CD4-positive, CD25-positive, alpha-beta regulatory T cell (primary cell): ENCODE data around the gene TRIM8. TPM values are rescaled to one million over a fixed set of nuclear protein-coding genes. Genes with fewer than 3 reads are reported as not detected.

Source experiments
- ATAC-seq, 2 donors: fragments of 150-1000 bp; cut with Tn5 transposase; one replicate each; pipeline ENCODE4 v1.10.0; 2021; ENCODE audit warnings: low read depth in 2 of 2, moderate number of reproducible peaks in 2 of 2, moderate library complexity in 1 of 2
- DNase-seq, 3 donors: peaks; one replicate each; pipeline versions ENCODE4 v3.0.0 to v3.0.0-alpha.2; 2012 to 2022; ENCODE audit warnings: mixed read lengths in 1 of 3
- H3K27ac ChIP-seq: one replicate; pipeline ENCODE4 v1.7.0; 2013; ENCODE audit warnings: mild to moderate bottlenecking, low read length; ENCODE audit not compliant: insufficient read depth, poor library complexity, severe bottlenecking
- H3K27me3 ChIP-seq: one replicate; pipeline ENCODE4 v1.7.0; 2013; ENCODE audit warnings: low read length; ENCODE audit not compliant: control insufficient read depth, insufficient read depth
- H3K36me3 ChIP-seq: one replicate; pipeline ENCODE4 v1.7.0; 2013; ENCODE audit warnings: mild to moderate bottlenecking, low read length, moderate library complexity; ENCODE audit not compliant: control insufficient read depth, insufficient read depth
- H3K4me1 ChIP-seq: 2 replicates; pipeline ENCODE4 v1.7.0; 2013; ENCODE audit warnings: mild to moderate bottlenecking, low read length; ENCODE audit not compliant: insufficient read depth, control insufficient read depth, poor library complexity, severe bottlenecking
- H3K4me3 ChIP-seq: one replicate; pipeline ENCODE4 v1.7.0; 2013; ENCODE audit warnings: low read depth, mild to moderate bottlenecking, low read length, moderate library complexity
- H3K9me3 ChIP-seq, 2 experiments: 1 replicate in 1 of 2; 2 replicates in 1 of 2; pipeline ENCODE4 v1.7.0; 2013; ENCODE audit warnings: low read length in 2 of 2, mild to moderate bottlenecking in 1 of 2, moderate library complexity in 1 of 2; ENCODE audit not compliant: control insufficient read depth in 2 of 2
- H3K27ac Mint-ChIP-seq, 3 donors: one replicate each; pipeline ENCODE4 v1.8.0; 2020 to 2022; ENCODE audit warnings: mild to moderate bottlenecking in 3 of 3, mixed read lengths in 3 of 3, moderate library complexity in 2 of 3
- H3K27me3 Mint-ChIP-seq: one replicate; pipeline ENCODE4 v1.8.0; 2022; ENCODE audit warnings: mild to moderate bottlenecking, mixed read lengths
- H3K36me3 Mint-ChIP-seq: one replicate; pipeline ENCODE4 v1.8.0; 2020; ENCODE audit warnings: mixed read lengths
- H3K4me1 Mint-ChIP-seq, 4 donors: one replicate each; pipeline ENCODE4 v1.8.0; 2020 to 2022; ENCODE audit warnings: mixed read lengths in 4 of 4, mild to moderate bottlenecking in 1 of 4
- H3K4me3 Mint-ChIP-seq, 4 donors: one replicate each; pipeline ENCODE4 v1.8.0; 2020 to 2022; ENCODE audit warnings: mild to moderate bottlenecking in 4 of 4, mixed read lengths in 4 of 4, moderate library complexity in 3 of 4
- H3K9me3 Mint-ChIP-seq, 7 donors: one replicate each; pipeline ENCODE4 v1.8.0; 2020 to 2022; ENCODE audit warnings: mixed read lengths in 7 of 7, mild to moderate bottlenecking in 3 of 7, moderate library complexity in 2 of 7
- polyA plus RNA-seq, 4 donors: library from polyadenylated mRNA; unstranded; fragments of 300-500 nt; fragmentation: Illumina TruSeq; gene quantifications; one replicate each; pipeline ENCODE4 v1.2.3, GENCODE V29; 2021
- total RNA-seq: library from RNA; stranded (reverse); gene quantifications from one replicate; pipeline ENCODE4 v1.2.3, GENCODE V29; 2022

TRIM8 gene
- total and polyA plus RNA-seq, 5 donors from 2014 or later = 30.2 to 73.4 (median 36.8) TPM

DNA sequence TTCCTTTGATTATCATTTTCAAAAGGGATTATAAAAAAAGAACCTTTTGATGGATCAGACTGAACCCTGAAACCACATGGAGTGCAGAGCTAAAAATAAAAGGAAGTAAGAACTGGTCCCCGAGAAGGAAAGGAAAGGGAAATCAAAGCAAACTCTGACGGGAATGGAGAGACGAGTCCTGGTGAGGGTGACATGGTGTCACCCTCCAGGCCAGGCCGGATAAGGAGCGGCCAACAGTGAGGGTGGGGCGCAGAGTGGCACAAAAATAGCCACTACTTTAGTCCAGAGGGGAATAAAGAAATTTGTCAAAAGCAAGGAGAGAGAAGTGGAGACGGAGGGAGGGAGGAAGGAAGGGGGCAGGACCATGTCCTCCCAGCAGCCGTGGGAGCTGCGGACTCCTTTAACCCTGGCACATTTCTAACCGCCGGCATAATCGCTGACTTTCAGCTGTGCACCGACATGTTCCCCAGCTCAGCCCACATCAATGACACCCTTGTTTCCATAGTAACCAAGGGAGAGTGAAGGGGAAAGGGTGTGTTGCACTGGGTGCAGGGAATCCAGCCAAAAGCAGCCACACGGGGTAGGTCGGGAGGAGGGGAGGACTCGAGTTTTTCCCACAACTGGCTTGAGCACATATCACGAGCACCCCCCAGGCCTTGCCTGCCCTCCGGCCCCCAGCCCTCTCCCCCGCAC lies 29.7 kb downstream of the TRIM8 start:
- Mint-ChIP-seq H3K4me1 (peaks cover 8 to 48% (median 22%) of the 10 kb centered on the region in 4 donors), H3K27me3 (no peaks in the 10 kb centered on the region), H3K27ac (peak overlapping the region; percentile 86 to 92 (median 88)), H3K36me3 (no peaks in the 10 kb centered on the region), H3K9me3 (no peaks in the 10 kb centered on the region), H3K4me3 (peak overlapping the region; percentile 82 to 90 (median 87))
- Histone ChIP-seq H3K4me3 (peak overlapping the region; percentile 75), H3K36me3 (no peaks in the 10 kb centered on the region), H3K27ac (peak overlapping the region; percentile 78), H3K4me1 (peaks cover 44% of the 10 kb centered on the region), H3K9me3 (no peaks in the 10 kb centered on the region), H3K27me3 (no peaks in the 10 kb centered on the region)
- ATAC-seq (peak; percentile 91 to 95), DNase-seq (peak; percentile 64 to 89 (median 84))

DNA sequence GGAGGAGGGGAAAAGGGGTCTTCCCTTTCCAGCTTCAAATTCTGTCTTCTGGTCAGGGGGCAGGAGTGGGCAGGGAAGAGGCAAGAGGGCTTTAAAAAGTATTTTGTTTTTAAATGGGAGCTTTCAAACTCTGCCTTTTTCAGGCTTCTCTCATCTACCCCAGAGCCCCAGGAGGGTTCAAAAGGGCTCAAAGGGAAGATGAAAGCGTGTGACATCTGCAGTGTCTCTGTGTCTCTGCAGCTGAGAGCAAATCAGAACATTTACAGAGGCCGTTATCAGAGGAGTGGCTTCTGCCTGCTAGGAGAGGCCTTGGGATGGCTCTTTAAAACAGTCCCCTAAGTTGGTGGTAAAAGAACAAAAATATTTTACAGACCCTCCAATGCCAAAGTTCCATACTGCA lies 30.3 kb downstream of the TRIM8 start:
- H3K4me1 Mint-ChIP-seq = peaks cover 8 to 49% (median 22%) of the 10 kb centered on the region in 4 donors
- no peaks in the 10 kb centered on the region for H3K36me3 Mint-ChIP-seq
- H3K27me3 Mint-ChIP-seq = no peaks in the 10 kb centered on the region
- Histone ChIP-seq H3K4me1 (peaks cover 41% of the 10 kb centered on the region), H3K9me3 (no peaks in the 10 kb centered on the region), H3K27ac (peak overlapping the region; percentile 78), H3K27me3 (no peaks in the 10 kb centered on the region), H3K4me3 (peak overlapping the region; percentile 75), H3K36me3 (no peaks in the 10 kb centered on the region)
- peak overlapping the region; percentile 82 to 90 (median 87) for H3K4me3 Mint-ChIP-seq
- peak overlapping the region in 2 of 3 donors; percentile 88 to 92 for H3K27ac Mint-ChIP-seq
- no peaks in the 10 kb centered on the region for H3K9me3 Mint-ChIP-seq
- ATAC-seq (peak; percentile 30 to 35), DNase-seq (peak in 1 of 3 donors; percentile 60)

DNA sequence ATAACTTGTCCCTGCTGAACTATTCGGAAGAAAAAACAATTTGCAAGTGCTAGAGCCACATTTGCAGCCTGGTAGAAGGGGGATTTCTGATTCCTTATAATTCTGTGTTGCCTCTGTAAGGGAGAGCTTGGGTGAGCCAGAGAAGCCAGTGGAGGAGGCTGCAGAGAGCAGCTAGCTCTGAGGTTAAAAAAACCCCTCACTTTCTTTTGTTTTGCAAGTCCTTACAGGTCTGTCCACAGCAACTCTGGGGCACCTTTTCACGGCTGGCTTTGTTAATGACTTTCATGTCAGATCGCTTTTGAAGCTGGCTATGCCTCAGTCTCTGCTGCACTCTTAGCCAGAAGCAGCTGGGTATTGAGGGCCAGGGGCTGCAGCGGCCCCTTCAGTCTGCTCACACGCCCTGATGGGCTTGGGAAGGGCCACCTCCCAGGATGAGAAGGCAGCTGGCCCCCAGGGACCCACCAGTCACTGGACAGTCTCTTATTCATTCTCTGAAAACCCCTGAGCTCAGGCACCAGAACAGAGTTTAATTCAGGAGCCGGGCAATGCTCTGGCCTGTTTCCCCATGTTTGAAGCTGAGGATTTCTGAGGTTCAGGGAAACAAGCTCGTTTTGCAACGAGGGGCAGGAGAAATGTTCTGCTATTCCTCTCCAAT lies 30.9 kb downstream of the TRIM8 start:
- Histone ChIP-seq H3K36me3 (no peaks in the 10 kb centered on the region), H3K27ac (peak overlapping the region; percentile 78), H3K27me3 (no peaks in the 10 kb centered on the region), H3K4me3 (peak overlapping the region; percentile 75), H3K9me3 (no peaks in the 10 kb centered on the region), H3K4me1 (peaks cover 38% of the 10 kb centered on the region)
- DNase-seq (no peak), ATAC-seq (no peak)
- Mint-ChIP-seq H3K36me3 (no peaks in the 10 kb centered on the region), H3K4me3 (peak overlapping the region; percentile 82 to 90 (median 87)), H3K27me3 (no peaks in the 10 kb centered on the region), H3K9me3 (no peaks in the 10 kb centered on the region), H3K27ac (peak overlapping the region; percentile 56 to 92 (median 88)), H3K4me1 (peaks cover 8 to 47% (median 22%) of the 10 kb centered on the region in 4 donors)

DNA sequence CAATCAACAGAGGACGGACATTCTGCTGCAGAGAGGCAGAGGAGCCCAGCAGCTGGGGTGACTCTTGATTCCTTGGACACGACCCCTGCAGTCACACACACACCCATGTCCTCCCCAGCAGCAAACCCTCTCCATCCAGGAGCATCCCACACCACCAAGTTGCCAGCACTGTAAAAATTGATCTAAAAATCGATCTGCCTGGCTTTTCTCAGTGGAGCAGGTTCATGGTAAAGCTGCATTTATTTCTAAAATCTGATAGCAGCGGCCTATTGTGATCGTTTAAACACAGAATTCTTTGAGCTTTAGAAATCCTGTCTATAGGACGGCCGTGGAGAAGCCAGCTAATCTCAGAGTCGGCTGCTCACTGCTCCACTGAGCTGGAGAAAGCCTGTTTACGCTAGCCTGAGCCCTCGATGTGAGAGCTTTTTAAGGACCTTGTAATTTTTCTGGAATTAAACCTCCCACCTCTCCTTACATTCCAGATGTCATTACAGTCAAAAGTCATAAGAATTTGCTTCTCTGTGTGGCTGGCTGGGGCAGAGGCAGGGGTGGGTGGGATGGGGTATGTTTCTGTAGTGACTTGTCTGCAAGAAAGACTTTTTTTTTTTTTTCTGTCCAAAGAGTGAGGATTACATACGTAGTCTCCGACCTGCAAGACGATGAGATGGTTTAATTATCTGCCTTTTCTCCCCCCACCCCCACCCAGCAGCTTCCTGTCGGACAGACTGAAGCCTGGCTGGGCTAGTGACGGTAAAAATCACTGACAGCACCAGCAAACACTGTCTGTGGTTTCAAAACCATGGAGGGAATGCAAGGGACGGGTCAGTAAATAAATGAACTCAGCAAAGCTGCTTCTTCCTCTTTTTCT lies 31.6 kb downstream of the TRIM8 start:
- H3K27me3 Mint-ChIP-seq = no peaks in the 10 kb centered on the region
- peak overlapping the region in 2 of 3 donors; percentile 88 to 92 for H3K27ac Mint-ChIP-seq
- H3K4me3 Mint-ChIP-seq = peak overlapping the region in 3 of 4 donors; percentile 46 to 86 (median 52)
- no peaks in the 10 kb centered on the region for H3K36me3 ChIP-seq
- no peaks in the 10 kb centered on the region for H3K27me3 ChIP-seq
- no peaks in the 10 kb centered on the region for H3K9me3 Mint-ChIP-seq
- DNase-seq (peak in 1 of 3 donors; percentile 42), ATAC-seq (no peak)
- no peaks in the 10 kb centered on the region for H3K36me3 Mint-ChIP-seq
- H3K4me3 ChIP-seq = peak overlapping the region; percentile 13
- H3K9me3 ChIP-seq = no peaks in the 10 kb centered on the region
- H3K4me1 Mint-ChIP-seq = peaks cover 8 to 47% (median 22%) of the 10 kb centered on the region in 4 donors
- peak overlapping the region; percentile 41 for H3K27ac ChIP-seq
- peaks cover 38% of the 10 kb centered on the region for H3K4me1 ChIP-seq

DNA sequence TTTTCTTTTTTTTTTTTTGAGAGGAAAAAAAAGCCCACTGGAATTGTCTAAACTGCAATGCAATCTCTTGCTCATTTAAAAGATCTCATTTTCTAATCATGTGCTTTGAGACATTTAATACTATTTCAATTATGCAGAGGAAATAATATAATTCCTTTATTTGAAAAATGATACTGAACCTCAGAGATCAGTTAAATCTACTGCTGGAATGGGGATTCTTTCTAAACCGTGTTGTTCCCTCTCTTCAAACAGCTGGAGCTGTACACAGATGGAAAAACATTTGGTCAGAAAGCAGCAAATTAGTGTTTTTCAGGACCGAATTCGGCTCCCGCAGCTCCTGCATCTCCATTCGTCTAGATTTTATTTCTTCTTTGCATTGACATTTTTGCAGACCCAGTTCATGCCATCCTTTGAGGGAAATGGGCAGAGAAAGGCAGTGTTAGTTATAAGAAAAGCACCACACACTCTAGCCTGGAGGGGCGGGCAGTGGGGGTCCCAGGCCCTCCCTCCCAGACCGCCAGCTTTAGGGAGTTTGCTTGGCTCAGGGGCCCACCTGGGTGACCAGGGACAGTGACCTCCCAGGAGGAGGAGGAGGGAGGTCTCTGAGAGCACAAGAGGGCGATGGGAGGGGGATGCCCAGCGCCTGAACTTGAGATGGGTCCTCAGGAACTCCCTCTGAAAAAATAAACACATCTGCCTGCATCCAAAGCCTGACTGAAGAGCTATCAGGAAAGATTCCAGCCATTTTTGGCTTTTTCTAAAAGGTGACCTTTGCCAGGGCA lies 32.4 kb downstream of the TRIM8 start:
- peaks cover 38% of the 10 kb centered on the region for H3K4me1 ChIP-seq
- H3K4me1 Mint-ChIP-seq = peaks cover 8 to 47% (median 22%) of the 10 kb centered on the region in 4 donors
- H3K9me3 ChIP-seq = no peaks in the 10 kb centered on the region
- H3K36me3 Mint-ChIP-seq = no peaks in the 10 kb centered on the region
- DNase-seq (no peak), ATAC-seq (no peak)
- peak overlapping the region in 2 of 3 donors; percentile 11 to 88 for H3K27ac Mint-ChIP-seq
- no peaks in the 10 kb centered on the region for H3K36me3 ChIP-seq
- H3K9me3 Mint-ChIP-seq = no peaks in the 10 kb centered on the region
- peak overlapping the region in 2 of 4 donors; percentile 21 to 28 for H3K4me3 Mint-ChIP-seq
- H3K4me3 ChIP-seq = no peak overlapping the region
- H3K27me3 Mint-ChIP-seq = no peaks in the 10 kb centered on the region
- H3K27ac ChIP-seq = no peak overlapping the region
- no peaks in the 10 kb centered on the region for H3K27me3 ChIP-seq

DNA sequence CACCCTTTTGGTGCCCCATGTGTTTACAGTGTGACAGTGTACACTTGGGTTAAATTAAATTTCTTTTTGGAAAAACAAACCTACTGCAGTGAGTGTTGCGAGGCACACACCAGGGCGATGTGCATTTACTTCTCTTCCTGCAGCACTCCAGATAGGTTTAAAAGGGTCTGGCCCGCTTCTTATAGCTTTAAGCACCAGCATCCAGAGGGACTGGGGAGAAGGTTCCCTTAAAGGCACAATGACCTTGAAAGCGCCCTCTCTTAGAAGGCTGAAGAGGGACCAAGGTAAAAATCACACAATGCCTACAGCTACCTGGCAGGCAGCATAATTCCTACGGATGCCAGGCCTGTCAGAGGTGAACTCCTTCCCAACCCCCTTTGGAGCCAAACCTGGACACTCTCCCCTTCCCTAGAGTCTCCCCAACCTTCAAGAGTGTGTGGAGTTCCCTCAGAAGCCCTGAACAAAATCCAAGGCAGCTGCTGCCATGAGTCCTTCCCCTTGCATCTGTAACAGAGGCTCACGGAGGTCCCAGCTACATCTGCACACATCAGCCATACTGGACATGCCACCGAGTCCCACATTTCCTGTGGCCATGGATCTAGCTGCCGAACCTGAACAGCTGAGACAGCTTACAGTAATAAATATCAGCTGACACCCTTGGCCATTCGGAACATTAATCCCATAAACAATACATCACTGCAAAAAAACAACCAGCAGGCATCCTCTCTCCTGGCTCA lies 33.2 kb downstream of the TRIM8 start:
- Histone ChIP-seq H3K4me1 (peaks cover 38% of the 10 kb centered on the region), H3K4me3 (no peak overlapping the region), H3K27ac (no peak overlapping the region), H3K36me3 (no peaks in the 10 kb centered on the region), H3K27me3 (no peaks in the 10 kb centered on the region), H3K9me3 (no peaks in the 10 kb centered on the region)
- Mint-ChIP-seq H3K36me3 (no peaks in the 10 kb centered on the region), H3K9me3 (no peaks in the 10 kb centered on the region), H3K27ac (peak overlapping the region in 2 of 3 donors; percentile 11 to 80), H3K27me3 (no peaks in the 10 kb centered on the region), H3K4me1 (peaks cover 8 to 51% (median 22%) of the 10 kb centered on the region in 4 donors), H3K4me3 (no peak overlapping the region)
- DNase-seq = no peak
- no peak for ATAC-seq
